HG02798 (cell line): ENCODE data around the gene CACNG4.
A peak's percentile ranks its signal among the peaks of the same experiment; 100 is the strongest.
"Not testable (repeated sequence)": the region's sequence is repeated elsewhere in the genome, so short reads cannot be mapped to it uniquely, and the experiment has no call there.

Experiments
- ATAC-seq: cut with Tn5 transposase; IDR thresholded peaks from one replicate; pipeline ENCODE4 v1.9.1; 2021; ENCODE audit warnings: mild to moderate bottlenecking; ENCODE audit not compliant: unreplicated experiment, poor library complexity

Gene CACNG4

DNA sequence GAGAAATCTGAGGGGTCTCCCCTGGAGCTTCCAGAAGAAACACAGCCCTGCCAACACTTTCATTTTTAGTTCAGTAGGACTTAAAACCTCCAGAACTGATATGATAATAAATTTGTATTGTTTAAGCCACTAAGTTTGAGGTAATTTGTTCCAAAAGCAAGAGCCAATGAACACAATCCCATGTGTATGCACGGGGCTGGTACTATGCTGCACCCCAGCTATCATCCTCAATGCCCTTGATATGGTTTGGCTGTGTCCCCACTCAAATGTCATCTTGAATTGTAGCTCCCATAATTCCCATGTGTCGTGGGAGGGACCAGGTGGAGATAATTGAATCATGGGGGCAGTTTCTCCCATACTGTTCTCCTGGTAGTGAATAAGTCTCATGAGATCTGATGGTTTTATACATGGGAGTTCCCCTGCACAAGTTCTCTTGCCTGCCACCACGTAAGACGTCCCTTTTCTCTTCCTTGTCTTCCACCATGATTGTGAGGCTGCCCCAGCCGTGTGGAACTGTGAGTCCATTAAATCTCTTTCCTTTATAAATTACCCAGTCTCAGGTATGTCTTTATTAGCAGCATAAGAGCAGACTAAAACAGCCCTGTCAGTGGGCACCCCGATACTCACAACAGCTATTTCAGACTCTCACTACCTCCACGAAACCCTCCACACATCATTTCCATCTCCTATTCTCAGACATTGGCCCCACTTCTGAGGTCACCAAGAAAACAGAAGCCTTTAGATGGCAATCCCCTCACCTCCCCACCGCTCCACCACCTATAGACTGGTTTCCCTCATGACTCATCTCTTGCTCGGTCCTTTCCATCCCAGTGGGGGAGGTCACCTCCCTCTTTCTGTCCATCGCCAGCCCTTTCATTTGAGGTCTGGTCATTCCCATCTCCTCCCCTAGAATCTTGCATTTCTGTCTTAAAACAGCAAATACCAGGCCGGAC is 70.9 kb downstream of the CACNG4 start:
- peak; percentile 67 for ATAC-seq

DNA sequence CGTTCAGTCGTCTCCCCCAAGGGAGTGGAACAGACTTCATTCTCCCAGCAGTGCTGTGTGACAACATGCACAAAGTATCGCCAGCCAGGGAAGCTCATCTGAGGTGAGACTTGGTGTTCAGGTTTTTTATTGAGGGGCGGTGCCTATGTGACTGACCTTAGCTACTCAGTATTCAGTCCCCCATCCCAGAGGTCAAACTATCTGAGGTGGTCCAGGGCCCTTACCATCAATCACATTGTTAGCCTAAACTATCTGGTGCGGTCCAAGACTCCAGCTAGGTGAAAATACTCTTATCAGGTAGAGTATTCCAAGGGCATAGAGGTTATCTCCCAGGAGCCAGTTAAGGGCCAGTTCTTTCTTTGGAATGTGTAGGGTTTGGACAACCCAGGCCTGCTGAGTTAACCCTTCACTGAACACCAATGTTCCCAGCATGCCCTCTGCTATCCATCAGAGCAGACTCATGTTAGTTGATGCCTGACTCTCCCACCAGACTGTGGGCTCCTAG is 74.4 kb downstream of the CACNG4 start:
- no peak for ATAC-seq

DNA sequence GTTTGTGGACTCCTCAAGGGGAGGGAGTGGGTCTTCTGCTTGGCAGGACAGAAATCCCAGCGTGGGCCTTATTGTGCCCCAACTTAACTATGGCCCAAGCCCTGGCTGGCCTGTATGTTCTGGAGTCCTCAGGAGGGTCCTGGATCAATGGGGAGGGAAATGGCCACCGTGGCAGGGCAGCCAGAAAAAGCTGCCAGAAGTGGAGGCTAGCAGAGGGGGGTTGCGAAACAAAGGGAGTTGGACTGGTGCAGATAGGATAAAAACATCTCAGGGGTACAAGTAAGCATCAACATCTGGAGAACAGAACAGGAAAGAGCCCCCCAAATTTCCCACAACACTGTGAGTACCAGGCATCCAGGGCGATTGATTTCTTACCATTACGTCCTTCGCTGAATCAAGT is 76.1 kb downstream of the CACNG4 start:
- ATAC-seq, result no peak

DNA sequence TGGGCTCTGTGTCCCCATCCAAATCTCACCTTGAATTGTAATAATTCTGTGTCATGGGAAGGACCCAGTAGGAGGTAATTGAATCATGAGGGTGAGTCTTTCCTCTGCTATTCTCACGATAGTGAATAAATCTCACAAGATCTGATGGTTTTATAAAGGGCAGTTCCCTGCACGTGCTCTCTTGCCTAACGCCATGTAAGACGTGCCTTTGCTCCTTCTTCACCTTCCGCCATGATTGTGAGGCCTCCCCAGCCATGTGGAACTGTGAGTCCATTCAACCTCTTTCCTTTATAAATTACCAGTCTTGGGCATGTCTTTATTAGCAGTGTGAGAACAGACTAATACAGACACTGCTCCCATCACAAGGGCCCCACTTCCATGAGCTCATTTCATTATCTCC is 76.6 kb downstream of the CACNG4 start:
- not testable (repeated sequence) for ATAC-seq

DNA sequence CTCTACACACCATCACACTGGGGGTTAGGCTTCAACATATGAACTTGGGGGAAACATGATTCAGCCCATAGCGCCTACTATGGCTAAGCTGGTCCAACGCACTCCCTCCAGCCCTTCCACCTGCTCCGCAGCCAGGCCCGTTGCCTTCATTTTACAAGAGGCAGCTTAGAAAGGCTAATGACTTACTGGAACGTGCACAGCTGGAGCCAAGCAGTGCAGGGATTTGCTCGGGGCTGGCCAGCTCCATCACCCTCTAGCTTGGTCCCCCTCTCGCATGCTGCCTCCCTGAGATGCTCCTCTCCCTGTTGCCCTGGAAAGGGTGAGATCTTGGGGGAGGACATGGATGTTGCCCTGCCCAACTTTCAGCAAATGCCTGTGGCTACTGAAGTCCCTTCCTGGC is 77.0 kb downstream of the CACNG4 start:
- ATAC-seq, result no peak

DNA sequence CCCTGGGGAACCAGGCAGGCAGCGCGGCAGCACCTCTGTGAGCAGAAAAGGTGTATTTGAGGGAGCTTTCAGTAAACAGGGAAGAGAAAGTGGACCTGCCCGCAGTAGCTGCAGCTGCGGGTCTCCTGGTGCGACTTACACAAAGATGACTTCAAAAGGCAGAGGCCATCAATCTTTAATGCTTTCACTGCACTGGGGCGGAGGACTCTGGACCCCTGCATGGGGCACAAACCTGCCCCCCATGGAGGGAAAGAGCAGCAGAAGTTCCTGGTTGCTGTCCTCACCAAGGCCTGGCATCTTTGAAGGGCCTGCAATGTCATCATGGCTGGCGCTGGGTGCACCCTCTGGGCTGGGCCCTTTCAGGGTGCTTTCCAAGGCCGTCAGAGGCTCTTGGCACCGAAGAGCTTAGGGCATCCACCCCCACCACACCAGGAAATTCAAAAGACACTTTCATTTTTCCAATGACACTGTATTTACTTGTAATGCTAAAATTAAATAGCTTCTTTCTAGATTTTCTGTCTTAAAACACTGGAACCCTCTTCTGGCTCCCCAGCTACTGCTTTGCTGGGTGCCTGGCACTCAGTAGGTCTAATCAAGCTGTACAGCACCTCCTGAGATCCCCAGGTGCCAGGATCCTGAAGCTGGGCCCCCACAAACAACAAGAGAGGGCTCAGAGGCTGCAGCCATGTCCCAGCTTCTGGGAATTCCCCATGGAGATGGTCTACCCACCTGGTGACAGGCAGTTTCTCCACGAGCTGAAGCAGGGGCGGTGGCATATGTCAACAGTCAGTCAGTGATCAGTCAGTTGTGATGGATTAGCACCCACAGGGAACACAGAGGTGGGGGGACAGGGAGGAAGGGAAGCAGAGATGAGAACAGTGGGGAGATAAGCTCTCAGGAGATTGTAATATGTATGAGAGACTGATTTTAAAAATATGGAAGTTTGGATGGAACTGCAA is 77.7 kb downstream of the CACNG4 start:
- ATAC-seq, result no peak

DNA sequence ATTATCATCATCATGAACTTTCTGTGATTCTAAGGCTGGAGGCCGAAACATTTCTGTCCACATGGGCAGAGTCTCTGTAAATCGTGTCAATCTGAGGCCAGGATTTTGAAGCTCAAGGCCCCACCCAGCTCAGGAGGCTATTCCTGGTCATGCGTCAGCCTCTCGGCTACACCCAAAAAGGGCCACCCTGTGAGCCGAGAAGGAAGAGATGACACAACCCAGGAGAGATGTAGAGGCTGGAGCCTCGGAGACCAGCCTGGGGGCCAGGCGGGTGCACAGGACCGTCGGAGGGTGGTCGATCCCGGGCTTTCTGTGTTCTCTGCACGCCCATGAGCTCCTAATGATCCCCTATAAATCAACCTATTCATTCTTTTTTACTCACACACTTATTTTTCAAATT is 78.8 kb downstream of the CACNG4 start:
- ATAC-seq, result no peak

DNA sequence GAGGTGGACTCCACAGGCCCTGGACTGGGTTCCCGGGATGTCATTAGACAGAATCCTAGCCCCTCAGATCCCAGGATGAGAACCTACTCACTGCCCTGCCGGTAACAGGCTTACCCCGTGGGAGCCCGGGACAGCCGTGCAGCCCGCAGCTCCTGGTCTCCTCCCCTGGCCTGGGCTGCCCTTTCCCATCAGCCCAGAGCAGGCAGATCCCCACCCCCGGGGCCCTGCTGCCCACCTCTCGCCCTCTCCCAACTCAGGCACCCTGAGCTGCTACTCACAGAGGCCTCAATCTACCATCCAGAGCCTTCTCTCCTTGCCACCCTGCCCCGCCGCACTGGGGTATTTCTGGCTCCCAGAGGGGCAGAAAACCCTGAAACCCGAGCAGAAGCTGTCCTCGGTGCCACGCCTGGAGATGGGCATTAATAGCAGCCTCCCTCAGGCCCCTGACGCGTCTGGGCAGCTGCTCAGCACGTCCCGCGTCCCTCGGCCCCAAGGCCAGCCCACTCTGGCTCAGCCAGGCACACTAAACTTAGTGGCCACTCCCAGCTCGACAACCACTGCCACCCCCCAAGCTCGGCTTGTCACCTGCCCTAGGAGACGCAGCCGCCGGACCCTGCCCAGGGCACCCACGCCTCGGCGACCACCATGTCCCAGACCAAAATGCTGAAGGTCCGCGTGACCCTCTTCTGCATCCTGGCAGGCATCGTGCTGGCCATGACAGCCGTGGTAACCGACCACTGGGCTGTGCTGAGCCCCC is 79.7 kb downstream of the CACNG4 start, which contains the start of gene CACNG1:
Gene CACNG1 (plus strand): TSS at position 539 of the 757 bp plus-strand sequence. CDS start 107 bp downstream, at position 646.
- ATAC-seq, result no peak

DNA sequence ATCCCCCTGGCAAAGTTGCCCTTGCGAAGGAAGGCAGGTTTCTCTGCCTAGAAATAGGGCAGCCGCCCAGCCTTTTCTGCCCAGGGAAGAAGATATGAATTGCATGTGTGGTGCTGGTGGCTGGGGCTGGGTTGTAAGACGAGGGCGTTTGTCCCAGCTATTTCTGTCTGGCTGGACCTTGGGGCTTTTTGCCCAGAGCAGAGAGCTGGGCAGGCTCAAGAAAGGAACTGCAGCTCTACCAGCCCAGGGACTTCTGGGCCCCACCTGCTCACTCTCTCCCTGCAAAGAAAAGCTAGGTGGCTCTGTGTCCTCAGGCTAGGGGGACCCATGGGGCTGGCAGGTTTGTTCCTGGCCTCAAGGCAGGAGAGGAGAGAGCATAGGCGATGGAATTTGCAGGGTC is 80.4 kb downstream of the CACNG4 start:
- ATAC-seq, result no peak

DNA sequence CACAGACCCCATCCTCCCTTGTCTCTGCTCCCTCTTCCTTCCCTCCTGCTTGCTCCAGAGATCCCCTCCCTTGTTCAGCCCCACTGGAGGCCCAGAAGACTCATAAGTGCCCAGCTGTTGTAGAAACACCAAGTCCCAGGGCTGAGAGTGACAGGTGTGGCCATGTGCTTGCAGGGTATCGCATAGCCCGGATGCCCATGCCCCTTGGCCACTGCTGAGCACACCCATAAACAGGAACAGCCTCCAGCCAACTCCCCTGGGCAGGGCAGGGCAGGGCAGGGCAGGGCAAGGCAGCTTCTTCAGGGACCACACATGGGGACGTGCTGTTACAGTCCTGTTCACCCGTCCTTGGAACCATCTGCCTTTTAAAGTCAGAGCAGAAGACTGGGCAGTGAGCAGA is 81.9 kb downstream of the CACNG4 start:
- ATAC-seq, result no peak

DNA sequence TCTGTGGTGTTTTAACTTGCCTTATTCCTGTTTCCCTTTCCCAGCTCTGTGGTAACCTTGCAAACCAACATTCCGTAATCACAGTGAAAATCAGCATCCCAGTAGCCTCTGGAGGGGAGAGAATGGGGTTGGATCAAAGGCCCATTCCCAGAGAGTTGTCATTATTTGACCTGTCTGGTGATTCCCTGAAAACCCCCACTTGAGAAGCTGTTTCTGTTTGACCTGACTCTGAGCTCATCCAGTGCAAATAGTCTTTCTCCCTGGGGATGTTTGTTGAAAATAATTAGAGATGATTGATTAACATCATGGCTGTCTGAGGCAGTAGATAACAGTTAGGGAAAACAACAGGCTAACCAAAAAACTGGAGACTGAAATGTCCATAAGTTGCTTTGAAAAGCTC is 82.9 kb downstream of the CACNG4 start:
- ATAC-seq, result no peak

DNA sequence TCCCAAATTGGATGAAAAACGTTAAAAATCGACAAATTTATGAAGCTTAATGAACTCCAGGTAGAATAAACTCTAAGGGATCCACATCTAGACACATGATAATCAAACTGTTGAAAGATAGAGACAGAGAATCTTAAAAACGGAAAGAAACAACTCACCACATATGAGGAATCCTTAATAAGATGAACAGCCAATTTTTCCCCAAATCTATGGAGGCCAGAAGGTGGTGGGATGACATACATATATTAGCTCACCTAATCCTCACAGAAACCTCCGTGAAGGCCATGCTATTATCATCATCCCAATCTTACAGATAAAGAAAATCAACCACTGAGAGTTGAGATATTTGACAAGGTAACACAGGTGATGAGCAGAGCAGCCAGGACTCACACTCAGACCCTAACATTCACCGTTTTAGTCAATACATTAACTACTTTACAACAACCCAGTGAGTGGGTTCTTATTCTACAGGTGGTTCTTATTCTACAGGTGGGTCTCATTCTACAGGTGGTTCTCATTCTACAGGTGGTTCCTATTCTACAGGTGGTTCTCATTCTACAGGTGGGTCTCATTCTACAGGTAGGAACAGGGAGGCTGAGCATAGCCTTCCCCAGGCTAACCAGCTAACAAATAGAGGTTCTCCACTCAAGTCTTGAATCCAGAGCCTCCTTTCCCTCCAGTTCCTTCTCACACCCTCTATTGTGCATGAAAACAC is 84.7 kb downstream of the CACNG4 start:
- no peak for ATAC-seq

DNA sequence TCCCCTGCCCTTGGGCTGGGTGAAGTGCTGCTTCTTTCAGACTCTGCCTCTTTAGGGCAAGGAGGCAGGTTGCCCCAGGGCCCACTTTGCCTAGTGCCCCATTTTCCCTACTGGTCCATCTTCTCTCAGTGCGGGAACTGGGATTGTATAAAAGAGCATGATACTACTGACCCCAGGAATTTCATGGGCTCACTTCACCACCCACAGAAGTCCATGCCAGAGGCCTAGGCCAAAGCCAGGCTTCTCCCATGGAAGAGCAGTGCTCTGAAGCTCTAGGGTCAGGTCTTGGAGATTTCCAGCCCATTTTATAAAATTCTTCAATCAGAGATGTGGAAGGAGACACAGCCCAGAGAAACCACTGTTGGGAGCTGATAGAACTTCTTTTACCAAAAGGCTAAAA is 85.6 kb downstream of the CACNG4 start:
- ATAC-seq, result no peak

DNA sequence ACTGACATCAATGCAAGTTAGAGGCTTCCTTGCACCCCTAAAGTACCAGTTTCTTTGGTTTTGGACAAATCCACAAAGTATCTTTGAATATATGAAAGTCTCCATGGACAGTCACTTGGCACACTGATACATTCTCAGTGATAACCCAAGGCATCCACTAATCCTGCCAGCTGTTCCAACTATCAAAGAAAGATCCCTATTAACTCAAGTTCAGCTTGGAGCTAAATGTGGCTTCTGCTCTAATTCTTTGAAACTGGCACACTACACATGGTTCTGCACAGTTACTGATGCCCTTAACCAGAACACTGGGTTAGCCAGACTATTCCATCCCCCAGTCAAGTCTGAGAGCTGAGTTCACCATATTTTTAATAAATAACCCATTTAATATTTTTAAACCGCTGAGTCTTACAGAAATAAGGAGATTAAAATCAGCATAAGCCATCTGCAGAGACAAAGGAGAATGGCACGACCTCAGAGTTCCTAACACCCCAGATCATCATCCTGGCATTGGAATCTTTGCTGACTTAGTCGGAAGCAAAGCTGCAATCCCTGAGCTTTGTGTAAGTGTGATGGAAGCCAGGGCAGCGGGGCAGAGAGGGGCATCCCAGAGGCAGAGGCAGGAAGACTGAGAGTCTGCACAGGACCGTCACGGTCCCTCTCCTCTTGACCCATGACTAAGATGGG is 86.1 kb downstream of the CACNG4 start:
- ATAC-seq, result no peak

DNA sequence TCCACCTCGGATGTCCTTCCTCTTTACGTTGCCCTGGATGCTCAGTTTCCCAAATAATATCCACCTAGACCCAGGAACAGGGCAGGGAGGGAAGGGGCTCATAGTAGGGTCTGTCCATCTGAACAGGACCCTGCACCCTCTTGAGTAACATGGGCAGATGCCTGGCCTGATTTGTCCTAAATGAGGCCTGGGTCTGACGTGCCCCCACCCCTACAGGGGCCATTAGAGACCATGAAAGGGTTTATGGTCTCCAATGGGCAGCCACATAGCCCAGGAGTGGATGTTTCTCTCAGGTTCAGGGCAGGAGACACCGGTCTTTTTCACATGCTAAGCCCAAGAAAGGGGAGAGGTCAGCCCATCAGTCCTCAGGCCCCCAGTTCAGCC is 86.6 kb downstream of the CACNG4 start:
- ATAC-seq, result no peak

DNA sequence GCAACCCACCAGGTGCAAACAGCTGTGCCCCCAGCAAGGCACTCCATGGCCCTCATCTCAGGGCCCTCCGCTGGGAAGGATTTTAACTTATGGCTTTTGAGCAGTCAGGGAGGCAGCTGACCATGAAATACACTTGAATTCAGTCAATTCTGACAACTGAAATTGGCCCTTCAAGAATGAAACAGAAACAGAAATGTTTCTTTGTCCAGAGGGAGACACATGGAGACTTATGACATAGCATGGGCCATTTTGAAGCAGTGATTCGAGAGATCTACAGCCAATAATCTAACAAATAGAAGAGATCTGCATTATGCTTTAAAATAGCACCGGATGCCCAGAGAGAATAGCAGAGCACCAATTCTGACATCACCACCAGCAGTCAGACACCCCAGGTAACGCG is 87.3 kb downstream of the CACNG4 start:
- ATAC-seq, result no peak

DNA sequence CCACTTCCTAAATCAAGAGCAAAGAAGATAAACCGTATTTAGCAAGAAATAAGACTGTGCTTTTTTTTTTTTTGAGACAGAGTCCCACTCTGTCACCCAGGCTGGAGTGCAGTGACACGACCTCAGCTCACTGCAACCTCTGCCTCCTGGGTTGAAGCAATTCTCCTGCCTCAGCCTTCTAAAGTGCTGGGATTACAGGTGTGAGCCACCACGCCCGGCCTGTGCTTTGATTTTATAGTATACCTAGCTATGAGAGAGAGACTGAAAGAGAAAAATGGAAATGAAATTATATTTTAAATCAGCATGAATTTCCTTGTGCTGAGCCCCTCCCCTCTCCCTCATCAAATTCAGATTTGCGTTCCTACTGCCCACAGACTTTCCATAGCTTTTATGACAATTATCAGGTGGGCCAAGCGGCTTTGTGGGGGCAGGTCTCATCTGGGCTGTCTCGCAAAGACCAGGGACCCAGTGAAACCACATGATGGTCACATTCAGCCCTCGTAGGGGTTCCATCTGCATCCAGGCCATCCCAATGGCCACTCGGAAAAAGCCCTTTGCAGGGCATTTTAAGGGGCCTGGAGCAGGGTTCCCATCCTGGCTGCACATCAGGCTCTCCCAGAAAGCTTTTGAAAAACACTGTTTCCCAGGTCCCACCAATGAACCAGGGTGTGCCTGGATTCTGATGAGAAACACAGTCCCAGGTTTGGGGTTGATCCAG is 88.4 kb downstream of the CACNG4 start:
- ATAC-seq, result no peak

DNA sequence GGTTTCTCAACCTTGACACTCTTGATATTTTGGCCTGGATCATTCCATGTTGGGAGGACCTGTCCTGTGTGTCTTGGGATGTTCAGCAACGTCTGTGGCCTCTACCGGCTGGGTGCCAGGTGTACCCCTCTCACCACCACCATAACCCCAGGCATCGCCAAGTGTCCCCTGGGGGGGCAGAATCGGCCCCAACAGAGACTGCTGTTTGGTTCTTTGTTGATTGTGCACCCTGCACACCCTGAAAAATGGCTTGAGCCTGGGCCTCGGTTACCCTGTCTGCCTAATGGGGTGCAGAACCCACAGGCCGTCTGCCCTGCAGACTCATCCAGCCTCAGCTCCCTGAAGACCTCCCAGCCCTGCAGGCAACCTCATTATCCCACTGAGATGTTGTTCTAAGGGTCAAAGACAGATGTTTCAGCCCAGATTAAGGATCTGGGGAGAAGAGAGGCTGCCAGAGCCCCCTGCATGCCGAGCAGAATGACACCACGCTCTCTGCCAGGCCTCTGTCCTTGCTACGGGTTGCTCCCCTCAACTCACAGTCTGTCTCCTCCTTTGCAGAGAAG is 89.0 kb downstream of the CACNG4 start:
- ATAC-seq, result no peak
